Ishikawa (cell line): ENCODE data around the gene SLC44A1.

Experiments used
- EGR1 ChIP-seq: IDR thresholded peaks from 2 replicates; pipeline ENCODE4 v1.6.1; 2012
- EP300 ChIP-seq: IDR thresholded peaks from 2 replicates; pipeline ENCODE4 v1.6.1; 2012; ENCODE audit warnings: borderline replicate concordance
- MAX ChIP-seq: IDR thresholded peaks from 2 replicates; pipeline ENCODE4 v1.6.1; 2012
- NFIC ChIP-seq: IDR thresholded peaks from 2 replicates; pipeline ENCODE4 v1.6.1; 2012
- RAD21 ChIP-seq: IDR thresholded peaks from 2 replicates; pipeline ENCODE4 v1.6.1; 2012; ENCODE audit warnings: low read depth
- TAF1 ChIP-seq: IDR thresholded peaks from 2 replicates; pipeline ENCODE4 v1.6.1; 2012; ENCODE audit warnings: low read depth, mild to moderate bottlenecking
- TF ChIP-seq, protein P1 (sequence below): IDR thresholded peaks from 2 replicates; pipeline ENCODE4 v1.6.1; 2012; ENCODE audit warnings: low read depth, mild to moderate bottlenecking
- TF ChIP-seq, protein P2 (sequence below): IDR thresholded peaks from 2 replicates; pipeline ENCODE4 v1.6.1; 2012

DNA sequence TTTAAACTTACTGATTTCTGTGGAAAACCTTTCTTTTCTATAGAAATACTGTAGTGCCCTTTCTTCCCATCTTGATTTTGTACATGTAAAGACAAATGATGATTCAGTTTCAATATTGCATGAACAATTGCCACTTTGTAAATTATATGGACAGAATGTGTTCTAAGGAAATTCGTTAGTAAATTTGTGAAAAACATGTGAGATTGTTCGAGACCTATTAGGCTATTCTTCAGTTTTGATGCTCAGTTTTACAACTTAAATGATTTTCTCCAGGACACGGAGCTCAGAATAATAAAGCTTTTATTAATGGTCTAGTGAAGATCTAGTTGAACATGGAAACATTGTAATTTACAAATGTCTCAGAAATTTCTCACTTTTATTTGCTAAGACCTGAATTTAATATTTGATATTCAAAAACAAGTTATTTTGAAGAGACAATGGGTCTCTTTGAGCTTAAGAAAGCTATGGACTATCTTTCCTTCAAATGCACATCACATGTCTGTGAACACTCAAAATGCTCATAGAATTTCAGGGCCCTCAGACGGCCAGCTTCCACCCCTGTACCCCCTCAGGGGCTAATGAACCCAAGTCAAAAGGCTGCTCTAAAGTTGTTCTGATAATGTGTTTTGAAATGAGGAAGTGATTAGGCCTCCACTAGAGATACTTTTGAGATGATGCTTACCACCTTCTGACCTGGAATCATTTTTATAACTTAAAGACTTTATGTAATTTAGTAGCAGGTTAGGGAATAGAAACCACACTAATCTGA lies 149.3 kb downstream of the SLC44A1 start:
- TF ChIP-seq TAF1 (no peak), RAD21 (no peak), NFIC (no peak), EP300 (no peak), EGR1 (no peak), MAX (no peak)
- TF ChIP-seq, protein P1, sequence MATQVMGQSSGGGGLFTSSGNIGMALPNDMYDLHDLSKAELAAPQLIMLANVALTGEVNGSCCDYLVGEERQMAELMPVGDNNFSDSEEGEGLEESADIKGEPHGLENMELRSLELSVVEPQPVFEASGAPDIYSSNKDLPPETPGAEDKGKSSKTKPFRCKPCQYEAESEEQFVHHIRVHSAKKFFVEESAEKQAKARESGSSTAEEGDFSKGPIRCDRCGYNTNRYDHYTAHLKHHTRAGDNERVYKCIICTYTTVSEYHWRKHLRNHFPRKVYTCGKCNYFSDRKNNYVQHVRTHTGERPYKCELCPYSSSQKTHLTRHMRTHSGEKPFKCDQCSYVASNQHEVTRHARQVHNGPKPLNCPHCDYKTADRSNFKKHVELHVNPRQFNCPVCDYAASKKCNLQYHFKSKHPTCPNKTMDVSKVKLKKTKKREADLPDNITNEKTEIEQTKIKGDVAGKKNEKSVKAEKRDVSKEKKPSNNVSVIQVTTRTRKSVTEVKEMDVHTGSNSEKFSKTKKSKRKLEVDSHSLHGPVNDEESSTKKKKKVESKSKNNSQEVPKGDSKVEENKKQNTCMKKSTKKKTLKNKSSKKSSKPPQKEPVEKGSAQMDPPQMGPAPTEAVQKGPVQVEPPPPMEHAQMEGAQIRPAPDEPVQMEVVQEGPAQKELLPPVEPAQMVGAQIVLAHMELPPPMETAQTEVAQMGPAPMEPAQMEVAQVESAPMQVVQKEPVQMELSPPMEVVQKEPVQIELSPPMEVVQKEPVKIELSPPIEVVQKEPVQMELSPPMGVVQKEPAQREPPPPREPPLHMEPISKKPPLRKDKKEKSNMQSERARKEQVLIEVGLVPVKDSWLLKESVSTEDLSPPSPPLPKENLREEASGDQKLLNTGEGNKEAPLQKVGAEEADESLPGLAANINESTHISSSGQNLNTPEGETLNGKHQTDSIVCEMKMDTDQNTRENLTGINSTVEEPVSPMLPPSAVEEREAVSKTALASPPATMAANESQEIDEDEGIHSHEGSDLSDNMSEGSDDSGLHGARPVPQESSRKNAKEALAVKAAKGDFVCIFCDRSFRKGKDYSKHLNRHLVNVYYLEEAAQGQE, result no peak
- TF ChIP-seq, protein P2, sequence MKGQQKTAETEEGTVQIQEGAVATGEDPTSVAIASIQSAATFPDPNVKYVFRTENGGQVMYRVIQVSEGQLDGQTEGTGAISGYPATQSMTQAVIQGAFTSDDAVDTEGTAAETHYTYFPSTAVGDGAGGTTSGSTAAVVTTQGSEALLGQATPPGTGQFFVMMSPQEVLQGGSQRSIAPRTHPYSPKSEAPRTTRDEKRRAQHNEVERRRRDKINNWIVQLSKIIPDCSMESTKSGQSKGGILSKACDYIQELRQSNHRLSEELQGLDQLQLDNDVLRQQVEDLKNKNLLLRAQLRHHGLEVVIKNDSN, result no peak
